OCI-LY7 (cell line): ENCODE results near the gene COQ4. TPM values are rescaled to one million over a fixed set of nuclear protein-coding genes. Genes with fewer than 3 reads are reported as not detected.
A peak's percentile ranks its signal among the peaks of the same experiment; 100 is the strongest.

Source experiments
- BruUV-seq: library from RNA; stranded (reverse); fragments of 400-500 nt; replicated peaks from 2 replicates; lab custom pipeline; 2021; lab: Mats Ljungman, UMichigan
- CTCF ChIA-PET: fragments of 300-600 bp; sonication (Branson Sonifier 250); formaldehyde crosslinking; loops from one replicate; lab custom pipeline; 2022; ENCODE audit warnings: antibody characterized with exemption; ENCODE audit not compliant: unreplicated experiment; lab: Charles Lee
- POLR2A ChIA-PET: fragments of 300-600 bp; sonication (Branson Sonifier 250); formaldehyde crosslinking; loops from one replicate; lab custom pipeline; 2022; ENCODE audit warnings: antibody characterized with exemption; lab: Charles Lee
- DNase-seq: peaks from one replicate; pipeline ENCODE4 v3.0.0-alpha.2; 2015; ENCODE audit warnings: low spot score
- H2AFZ ChIP-seq: fragments of 200-600 bp; sonication (generic), shearing (Covaris generic); 2 replicates; pipeline ENCODE4 v1.6.1; 2014; ENCODE audit warnings: mild to moderate bottlenecking, antibody characterized with exemption, low read length, moderate library complexity
- H3K27ac ChIP-seq: fragments of 200-600 bp; sonication (generic); 2 replicates; pipeline ENCODE4 v1.5.1; 2014; ENCODE audit warnings: mixed run types, low read depth, mild to moderate bottlenecking, moderate library complexity, low read length, inconsistent platforms; ENCODE audit not compliant: poor library complexity, severe bottlenecking
- H3K36me3 ChIP-seq: fragments of 200-600 bp; sonication (generic); 2 replicates; pipeline ENCODE4 v1.6.1; 2014; ENCODE audit warnings: mild to moderate bottlenecking, antibody characterized with exemption, low read length, moderate library complexity, mixed read lengths; ENCODE audit not compliant: insufficient read depth
- H3K4me1 ChIP-seq: fragments of 200-600 bp; sonication (generic); 2 replicates; pipeline ENCODE4 v1.5.1; 2014; ENCODE audit warnings: mild to moderate bottlenecking, low read length; ENCODE audit not compliant: insufficient read depth, poor library complexity, severe bottlenecking
- H3K4me2 ChIP-seq: fragments of 200-600 bp; sonication (generic); 2 replicates; pipeline ENCODE4 v1.6.1; 2014; ENCODE audit warnings: mild to moderate bottlenecking, low read length
- H3K4me3 ChIP-seq: fragments of 200-600 bp; sonication (generic); 2 replicates; pipeline ENCODE4 v1.5.1; 2014; ENCODE audit warnings: mild to moderate bottlenecking, low read depth, low read length; ENCODE audit not compliant: poor library complexity, severe bottlenecking
- H3K79me2 ChIP-seq: fragments of 200-600 bp; sonication (generic); 2 replicates; pipeline ENCODE4 v1.6.1; 2016; ENCODE audit warnings: low read depth, mild to moderate bottlenecking, low read length, moderate library complexity, mixed read lengths; ENCODE audit not compliant: insufficient read depth
- H3K9me2 ChIP-seq: fragments of 200-600 bp; sonication (generic); 2 replicates; pipeline ENCODE4 v1.6.1; 2016; ENCODE audit warnings: mild to moderate bottlenecking, low read length, mixed read lengths; ENCODE audit not compliant: insufficient read depth
- H3K9me3 ChIP-seq: fragments of 200-600 bp; sonication (generic); 2 replicates; pipeline ENCODE4 v1.6.1; 2014; ENCODE audit warnings: mild to moderate bottlenecking, mixed run types, low read length, mixed read lengths
- H4K20me1 ChIP-seq: fragments of 200-600 bp; sonication (generic); 2 replicates; pipeline ENCODE4 v1.6.1; 2014; ENCODE audit warnings: mild to moderate bottlenecking, antibody characterized with exemption, low read length, moderate library complexity, mixed read lengths; ENCODE audit not compliant: insufficient read depth
- CTCF ChIP-seq: fragments of 200-600 bp; sonication (generic); conservative IDR thresholded peaks from 2 replicates; pipeline ENCODE4 v1.5.1; 2014; ENCODE audit warnings: mild to moderate bottlenecking, antibody characterized with exemption, low read length, moderate library complexity, mixed read lengths
- EZH2phosphoT487 ChIP-seq: fragments of 200-600 bp; sonication (generic); IDR thresholded peaks from 2 replicates; pipeline ENCODE4 v1.6.1; 2018; ENCODE audit warnings: low read depth, borderline replicate concordance, mild to moderate bottlenecking, mixed run types, antibody characterized with exemption, low read length, moderate library complexity, mixed read lengths
- intact Hi-C: fragments of 100-400 bp; cut with micrococcal nuclease; formaldehyde crosslinking; loops from one replicate; pipeline ENCODE4 v1.10.0; 2022; ENCODE audit not compliant: unreplicated experiment
- total RNA-seq, 2 experiments: library from RNA; depleted of rRNA in 1 of 2; stranded (reverse); fragments of >200 nt in 1 of 2; shearing (Covaris generic) in 1 of 2; gene quantifications; 2 replicates each; pipeline ENCODE4 v1.2.3, GENCODE V29; 2014 to 2022

COQ4 gene
- total RNA-seq, 2 experiments from 2014 or later: 53.4 to 55.8 TPM

- Histone ChIP-seq H3K4me2 (peak within 1 kb of the TSS; percentile 94), H3K4me1 (peaks cover 16% of the 10 kb centered on the region), H3K36me3 (peaks cover 23% of the 10 kb centered on the region), H3K4me3 (peak within 1 kb of the TSS; percentile 87), H3K9me2 (no peaks in the 10 kb centered on the region), H3K79me2 (peaks cover 38% of the 10 kb centered on the region), H3K9me3 (no peaks in the 10 kb centered on the region), H2AFZ (peak within 1 kb of the TSS; percentile 93), H3K27ac (peak within 1 kb of the TSS; percentile 43), H4K20me1 (no peaks in the 10 kb centered on the region)
- intact Hi-C loops: loop anchor here (1.0 to 2.0 kb wide), 4 partner anchors 30 to 86 kb away; partner anchors contain the start of genes COQ4, ODF2, SLC27A4 and TRUB2
- TF ChIP-seq EZH2phosphoT487 (no peak), CTCF (no peak; the same call in 1 of the 2 replicates)
- peak; percentile 95 for DNase-seq
- BruUV-seq: TSS peak; percentile 73
- CTCF ChIA-PET: interaction anchor here (0.6 to 1.4 kb wide), 3 partner anchors 9 to 40 kb away, joined by 3 to 9 read pairs (median 3); no protein-coding TSS in a partner anchor
- POLR2A ChIA-PET: interaction anchor here (0.6 to 1.4 kb wide), 13 partner anchors 9 to 521 kb away, joined by 3 to 8 read pairs (median 3); no protein-coding TSS in a partner anchor
Observed at GRCh38 chr9:128370752-128371629, 48.4 kb downstream of the COQ4 start, which contains the start of gene URM1. TSS of gene URM1 (plus strand) at chr9:128371374. CDS start at chr9:128371381, 7 bp downstream.

- H3K9me2 ChIP-seq: no peaks in the 10 kb centered on the region
- peaks cover 25% of the 10 kb centered on the region for H3K36me3 ChIP-seq
- H2AFZ ChIP-seq: peak overlapping the region; percentile 93; the same call in 1 of the 2 replicates
- H3K27ac ChIP-seq: peak overlapping the region; percentile 43
- H3K4me1 ChIP-seq: peaks cover 16% of the 10 kb centered on the region
- H3K4me3 ChIP-seq: peak overlapping the region; percentile 87
- H3K4me2 ChIP-seq: peak overlapping the region; percentile 94
- TF ChIP-seq EZH2phosphoT487 (no peak), CTCF (no peak)
- intact Hi-C loops: loop anchor here (1.0 to 2.0 kb wide), 4 partner anchors 31 to 85 kb away; partner anchors contain the start of genes COQ4, ODF2, SLC27A4 and TRUB2
- TSS peak; percentile 84 for BruUV-seq
- no peaks in the 10 kb centered on the region for H4K20me1 ChIP-seq
- no peaks in the 10 kb centered on the region for H3K9me3 ChIP-seq
- POLR2A ChIA-PET: interaction anchor here (0.6 to 1.4 kb wide), 10 partner anchors 13 to 520 kb away, joined by 3 to 8 read pairs (median 3); no protein-coding TSS in a partner anchor
- DNase-seq: no peak
- CTCF ChIA-PET: interaction anchor here (0.6 to 1.4 kb wide), 4 partner anchors 10 to 109 kb away, joined by 3 to 9 read pairs (median 3); no protein-coding TSS in a partner anchor
- peaks cover 45% of the 10 kb centered on the region for H3K79me2 ChIP-seq
Observed at GRCh38 chr9:128371630-128372117, 49.0 kb downstream of the COQ4 start.
